ENCODE data around the gene ZNRF1.

ZNRF1 gene

DNA sequence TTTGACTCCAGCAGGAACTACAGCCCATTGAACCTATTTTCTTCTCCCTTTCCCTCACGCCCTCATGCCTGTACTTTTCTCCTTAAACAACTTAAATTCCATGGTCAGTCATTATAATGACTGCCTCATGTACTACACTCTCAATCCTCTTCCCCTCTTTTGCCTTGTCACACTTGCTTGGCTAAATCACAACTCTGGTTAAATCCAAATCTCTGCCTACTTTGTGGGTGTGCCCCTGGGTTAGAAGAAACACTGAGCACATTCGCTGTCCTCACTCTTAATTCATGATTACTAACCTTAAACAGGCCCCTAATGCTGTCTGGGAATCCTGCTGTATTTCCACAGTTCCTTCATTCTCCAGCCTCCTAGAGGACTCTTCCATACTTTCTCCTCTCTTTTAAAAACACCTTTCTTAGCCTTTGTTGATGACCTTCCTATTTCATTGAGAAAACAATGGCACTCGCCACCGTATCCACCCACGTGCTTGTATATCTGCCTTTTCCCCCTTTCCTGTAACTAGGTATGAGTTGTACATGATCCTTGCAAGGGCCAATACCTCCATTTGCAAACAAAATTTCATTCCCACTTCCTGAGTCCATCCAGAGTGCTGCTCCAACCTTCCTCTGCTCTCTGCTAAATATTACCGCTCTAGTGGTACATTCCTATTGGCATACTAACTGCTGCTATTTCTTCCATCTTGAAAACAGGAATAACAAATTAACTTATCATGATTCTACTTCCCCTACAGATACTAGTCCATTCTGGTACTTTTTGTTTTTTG, 28.9 kb downstream of the ZNRF1 start:
- Histone ChIP-seq H3K27me3 (replicated peaks in 2 of 5; ENCODE audit: control insufficient read depth in 4 of 5, insufficient read depth in 5 of 5, low read length in 4 of 5) (no peaks in the 10 kb centered on the region), H3K36me3 (ENCODE audit: control insufficient read depth in 4 of 4, insufficient read depth in 4 of 4, low read length in 3 of 4) (peaks cover 0 to 10% (median 5%) of the 10 kb centered on the region in 4 experiments), H3K4me3 (ENCODE audit: control insufficient read depth in 1 of 7, extremely low read depth in 1 of 7, insufficient read depth in 4 of 7, low read depth in 2 of 7, low read length in 6 of 7) (no peak overlapping the region), H3K27ac (ENCODE audit: insufficient read depth in 1 of 2, low read depth in 1 of 2, low read length in 2 of 2, poor library complexity in 1 of 2, severe bottlenecking in 2 of 2) (no peak overlapping the region), H3K9me3 (ENCODE audit: control extremely low read depth in 1 of 5, control insufficient read depth in 4 of 5, insufficient read depth in 2 of 5, low read depth in 1 of 5, low read length in 4 of 5) (peaks cover 0 to 2% (median 0%) of the 10 kb centered on the region in 5 experiments), H3K4me1 (ENCODE audit: control extremely low read depth in 1 of 4, control insufficient read depth in 4 of 4, insufficient read depth in 4 of 4, low read length in 3 of 4) (peaks cover 13 to 42% (median 32%) of the 10 kb centered on the region in 4 experiments)
- DNase-seq = no peak
- POLR2A ChIA-PET = no interaction called here
- CTCF ChIA-PET = interaction anchor here (0.7 to 3.2 kb wide), 6 partner anchors 8 to 83 kb away, joined by 3 to 20 read pairs (median 4); no protein-coding TSS in a partner anchor
- 81% methylated on average over 3 of the region's 6 CpGs for WGBS (ENCODE audit: insufficient coverage)

DNA sequence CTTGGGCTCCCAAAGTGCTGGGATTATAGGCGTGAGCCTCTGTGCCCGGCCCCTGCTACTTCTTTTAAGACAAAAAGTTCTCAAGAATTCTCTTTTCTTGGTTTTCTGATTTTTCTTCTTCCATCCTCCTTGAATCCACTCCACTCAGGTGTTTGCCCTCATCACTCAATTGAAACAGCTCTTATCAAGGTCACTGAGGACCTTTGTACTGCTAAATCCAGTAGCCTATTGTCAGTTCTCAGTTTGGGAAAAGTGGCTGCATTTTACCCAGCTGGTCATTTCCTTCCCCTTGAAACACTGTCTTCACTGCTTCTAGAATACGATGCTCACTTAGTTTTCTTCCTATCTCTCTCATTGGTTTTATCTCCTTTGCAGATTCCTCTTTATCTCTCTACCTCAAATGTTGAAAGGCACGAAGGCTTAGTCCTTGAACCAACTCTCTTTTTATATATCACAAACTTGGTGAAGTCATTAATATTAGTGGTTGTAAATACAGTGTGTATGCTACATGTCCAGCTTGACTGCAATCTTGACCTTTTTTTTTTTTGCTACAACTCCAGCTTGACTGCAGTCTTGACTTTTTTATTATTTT, 29.8 kb downstream of the ZNRF1 start:
- Histone ChIP-seq H3K4me1 (ENCODE audit: control extremely low read depth in 1 of 4, control insufficient read depth in 4 of 4, insufficient read depth in 4 of 4, low read length in 3 of 4) (peaks cover 16 to 40% (median 33%) of the 10 kb centered on the region in 4 experiments), H3K4me3 (ENCODE audit: control insufficient read depth in 1 of 7, extremely low read depth in 1 of 7, insufficient read depth in 4 of 7, low read depth in 2 of 7, low read length in 6 of 7) (no peak overlapping the region), H3K36me3 (ENCODE audit: control insufficient read depth in 4 of 4, insufficient read depth in 4 of 4, low read length in 3 of 4) (peaks cover 0 to 10% (median 3%) of the 10 kb centered on the region in 4 experiments), H3K27ac (ENCODE audit: insufficient read depth in 1 of 2, low read depth in 1 of 2, low read length in 2 of 2, poor library complexity in 1 of 2, severe bottlenecking in 2 of 2) (no peak overlapping the region), H3K9me3 (ENCODE audit: control extremely low read depth in 1 of 5, control insufficient read depth in 4 of 5, insufficient read depth in 2 of 5, low read depth in 1 of 5, low read length in 4 of 5) (peaks cover 0 to 2% (median 0%) of the 10 kb centered on the region in 5 experiments), H3K27me3 (replicated peaks in 2 of 5; ENCODE audit: control insufficient read depth in 4 of 5, insufficient read depth in 5 of 5, low read length in 4 of 5) (no peaks in the 10 kb centered on the region)
- ChIA-PET CTCF (interaction anchor here (1.1 to 1.8 kb wide), 5 partner anchors 10 to 82 kb away, joined by 3 to 6 read pairs (median 4); no protein-coding TSS in a partner anchor), POLR2A (no interaction called here)
- 73% methylated on average over 3 of the region's 4 CpGs for WGBS (ENCODE audit: insufficient coverage)
- DNase-seq = no peak

DNA sequence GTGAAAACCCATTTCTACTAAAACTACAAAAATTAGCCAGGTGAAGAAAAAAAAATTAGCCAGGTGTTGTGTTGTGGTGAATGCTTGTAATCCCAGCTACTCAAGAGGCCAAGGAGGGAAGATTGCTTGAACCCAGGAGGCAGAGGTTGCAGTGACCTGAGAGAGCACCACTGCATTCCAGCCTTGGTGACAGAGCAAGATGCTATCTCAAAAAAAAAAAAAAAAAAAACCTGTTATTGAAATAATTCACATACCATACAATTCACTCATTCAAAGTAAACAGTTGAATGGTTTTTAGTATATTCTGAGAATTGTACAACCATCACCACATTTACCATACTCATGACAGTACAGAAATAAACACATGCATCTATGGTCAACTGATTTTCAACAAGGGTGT, 31.0 kb downstream of the ZNRF1 start:
- DNase-seq = no peak
- Histone ChIP-seq H3K4me1 (ENCODE audit: control extremely low read depth in 1 of 4, control insufficient read depth in 4 of 4, insufficient read depth in 4 of 4, low read length in 3 of 4) (peaks cover 8 to 41% (median 30%) of the 10 kb centered on the region in 4 experiments), H3K36me3 (ENCODE audit: control insufficient read depth in 4 of 4, insufficient read depth in 4 of 4, low read length in 3 of 4) (peaks cover 0 to 10% (median 3%) of the 10 kb centered on the region in 4 experiments), H3K27me3 (replicated peaks in 2 of 5; ENCODE audit: control insufficient read depth in 4 of 5, insufficient read depth in 5 of 5, low read length in 4 of 5) (no peaks in the 10 kb centered on the region), H3K9me3 (ENCODE audit: control extremely low read depth in 1 of 5, control insufficient read depth in 4 of 5, insufficient read depth in 2 of 5, low read depth in 1 of 5, low read length in 4 of 5) (peaks cover 0 to 2% (median 0%) of the 10 kb centered on the region in 5 experiments), H3K27ac (ENCODE audit: insufficient read depth in 1 of 2, low read depth in 1 of 2, low read length in 2 of 2, poor library complexity in 1 of 2, severe bottlenecking in 2 of 2) (no peak overlapping the region), H3K4me3 (ENCODE audit: control insufficient read depth in 1 of 7, extremely low read depth in 1 of 7, insufficient read depth in 4 of 7, low read depth in 2 of 7, low read length in 6 of 7) (no peak overlapping the region)
- CTCF ChIA-PET = interaction anchor here (0.8 to 2.1 kb wide), 4 partner anchors 11 to 16 kb away, joined by 3 to 6 read pairs (median 4); no protein-coding TSS in a partner anchor
- POLR2A ChIA-PET = no interaction called here

DNA sequence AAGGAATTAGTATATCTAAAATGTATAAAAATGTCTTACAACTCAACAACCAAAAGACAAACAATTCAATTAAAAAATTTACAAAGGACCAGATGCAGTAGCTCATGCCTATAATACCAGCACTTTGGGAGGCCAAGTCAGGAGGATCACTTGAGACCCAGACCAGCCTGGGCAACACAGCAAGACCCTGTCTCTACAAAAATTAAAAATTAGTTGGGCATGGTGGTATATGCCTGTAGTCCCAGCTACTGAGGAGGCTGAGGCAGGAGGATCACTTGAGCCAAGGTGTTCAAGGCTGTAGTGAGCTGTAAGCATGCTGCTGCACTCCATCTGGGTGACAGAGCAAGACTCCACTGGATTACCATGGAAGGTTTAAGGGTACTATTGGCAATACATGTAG, 33.8 kb downstream of the ZNRF1 start:
- ChIA-PET CTCF (interaction anchor here (0.6 to 2.7 kb wide), 5 partner anchors 13 to 87 kb away, joined by 3 to 9 read pairs (median 3); no protein-coding TSS in a partner anchor), POLR2A (no interaction called here)
- Histone ChIP-seq H3K36me3 (ENCODE audit: control insufficient read depth in 4 of 4, insufficient read depth in 4 of 4, low read length in 3 of 4) (peaks cover 4 to 21% (median 9%) of the 10 kb centered on the region in 4 experiments), H3K27me3 (replicated peaks in 2 of 5; ENCODE audit: control insufficient read depth in 4 of 5, insufficient read depth in 5 of 5, low read length in 4 of 5) (no peaks in the 10 kb centered on the region), H3K4me3 (ENCODE audit: control insufficient read depth in 1 of 7, extremely low read depth in 1 of 7, insufficient read depth in 4 of 7, low read depth in 2 of 7, low read length in 6 of 7) (no peak overlapping the region), H3K4me1 (ENCODE audit: control extremely low read depth in 1 of 4, control insufficient read depth in 4 of 4, insufficient read depth in 4 of 4, low read length in 3 of 4) (peaks cover 3 to 33% (median 21%) of the 10 kb centered on the region in 4 experiments), H3K27ac (ENCODE audit: insufficient read depth in 1 of 2, low read depth in 1 of 2, low read length in 2 of 2, poor library complexity in 1 of 2, severe bottlenecking in 2 of 2) (no peak overlapping the region), H3K9me3 (ENCODE audit: control extremely low read depth in 1 of 5, control insufficient read depth in 4 of 5, insufficient read depth in 2 of 5, low read depth in 1 of 5, low read length in 4 of 5) (peaks cover 0 to 11% (median 0%) of the 10 kb centered on the region in 5 experiments)
- DNase-seq = no peak

DNA sequence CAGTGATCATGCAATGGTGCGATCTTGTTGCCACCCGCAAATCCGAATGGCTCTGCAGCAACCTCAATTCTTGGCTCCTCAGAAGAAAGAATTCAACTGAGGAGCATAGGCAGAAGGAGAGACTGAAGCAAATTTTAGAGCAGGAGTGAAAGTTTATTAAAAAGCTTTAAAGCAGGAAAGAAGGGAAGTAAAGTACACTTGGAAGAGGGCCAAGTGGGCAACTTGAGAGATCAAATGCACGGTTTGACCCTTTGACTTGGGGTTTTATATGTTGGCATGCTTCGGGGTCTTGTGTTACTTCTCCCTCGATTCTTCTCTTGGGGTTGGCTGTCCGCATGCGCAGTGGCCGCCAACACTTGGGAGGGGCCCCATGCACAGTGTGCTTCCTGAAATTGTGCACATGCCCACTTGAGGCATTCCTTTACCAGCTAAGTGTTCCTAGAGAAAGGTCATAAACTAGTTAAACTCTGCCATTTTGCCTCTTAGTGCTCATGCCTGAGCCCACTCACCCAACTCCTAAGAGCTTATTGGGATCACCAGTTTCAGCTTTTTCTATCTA, 36.7 kb downstream of the ZNRF1 start:
- DNase-seq = no peak
- Histone ChIP-seq H3K4me3 (ENCODE audit: control insufficient read depth in 1 of 7, extremely low read depth in 1 of 7, insufficient read depth in 4 of 7, low read depth in 2 of 7, low read length in 6 of 7) (no peak overlapping the region), H3K36me3 (ENCODE audit: control insufficient read depth in 4 of 4, insufficient read depth in 4 of 4, low read length in 3 of 4) (peaks cover 4 to 21% (median 14%) of the 10 kb centered on the region in 4 experiments), H3K27me3 (replicated peaks in 2 of 5; ENCODE audit: control insufficient read depth in 4 of 5, insufficient read depth in 5 of 5, low read length in 4 of 5) (no peaks in the 10 kb centered on the region), H3K27ac (ENCODE audit: insufficient read depth in 1 of 2, low read depth in 1 of 2, low read length in 2 of 2, poor library complexity in 1 of 2, severe bottlenecking in 2 of 2) (no peak overlapping the region), H3K4me1 (ENCODE audit: control extremely low read depth in 1 of 4, control insufficient read depth in 4 of 4, insufficient read depth in 4 of 4, low read length in 3 of 4) (peaks cover 6 to 44% (median 28%) of the 10 kb centered on the region in 4 experiments), H3K9me3 (ENCODE audit: control extremely low read depth in 1 of 5, control insufficient read depth in 4 of 5, insufficient read depth in 2 of 5, low read depth in 1 of 5, low read length in 4 of 5) (peaks cover 0 to 16% (median 6%) of the 10 kb centered on the region in 5 experiments)
- WGBS (ENCODE audit: insufficient coverage) = 94% methylated on average over 8 of the region's 9 CpGs
- ChIA-PET POLR2A (interaction anchor here (1.1 to 1.4 kb wide), 2 partner anchors 29 to 40 kb away, joined by 3 read pairs; no protein-coding TSS in a partner anchor), CTCF (interaction anchor here (1.0 to 2.7 kb wide), 6 partner anchors 9 to 61 kb away, joined by 3 to 9 read pairs (median 4); partner anchors contain the start of gene ZNRF1)

DNA sequence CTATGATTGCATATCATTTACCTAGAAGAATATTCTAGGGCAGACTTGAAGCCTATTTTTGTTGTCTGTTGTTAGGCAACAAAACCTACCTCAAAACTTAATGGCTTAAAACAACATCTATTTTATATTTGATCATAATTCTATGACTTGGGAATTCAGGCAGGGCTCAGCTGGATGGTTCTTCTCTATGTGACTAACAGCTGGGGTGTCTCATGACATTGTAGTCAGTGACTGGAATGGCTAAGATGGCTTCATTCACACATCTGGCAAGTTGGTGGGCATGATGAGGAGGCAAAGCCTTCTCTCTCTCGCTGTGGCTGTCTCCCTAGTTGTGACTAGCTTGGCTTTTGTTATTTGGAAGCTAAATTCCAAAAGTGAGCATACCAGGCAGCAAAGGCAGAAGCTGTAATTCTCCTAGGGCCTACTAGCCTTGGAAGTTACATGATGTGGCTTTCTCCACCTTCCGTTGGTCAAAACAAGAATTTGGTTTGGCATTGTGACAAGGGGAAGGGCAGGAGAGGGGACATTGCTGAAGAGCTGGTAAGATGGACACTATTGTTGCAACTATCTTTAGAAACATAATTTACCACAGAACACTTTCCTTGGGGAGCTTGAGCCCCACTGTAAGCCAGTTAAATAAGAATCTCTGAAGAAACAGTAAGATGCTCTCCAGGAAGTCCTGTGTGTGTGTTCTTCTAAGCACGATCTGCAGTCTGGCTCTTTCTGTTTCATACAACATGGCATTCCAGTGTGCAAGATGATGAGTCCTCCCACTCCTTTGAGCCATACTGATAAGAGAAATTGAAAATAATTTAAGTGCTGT, 39.4 kb downstream of the ZNRF1 start:
- POLR2A ChIA-PET = interaction anchor here (0.6 kb wide), 1 partner anchor 19 kb away, joined by 3 read pairs; no protein-coding TSS in a partner anchor
- Histone ChIP-seq H3K4me1 (ENCODE audit: control extremely low read depth in 1 of 4, control insufficient read depth in 4 of 4, insufficient read depth in 4 of 4, low read length in 3 of 4) (peaks cover 12 to 66% (median 46%) of the 10 kb centered on the region in 4 experiments), H3K27me3 (replicated peaks in 2 of 5; ENCODE audit: control insufficient read depth in 4 of 5, insufficient read depth in 5 of 5, low read length in 4 of 5) (no peaks in the 10 kb centered on the region), H3K9me3 (ENCODE audit: control extremely low read depth in 1 of 5, control insufficient read depth in 4 of 5, insufficient read depth in 2 of 5, low read depth in 1 of 5, low read length in 4 of 5) (peaks cover 0 to 16% (median 6%) of the 10 kb centered on the region in 5 experiments), H3K27ac (ENCODE audit: insufficient read depth in 1 of 2, low read depth in 1 of 2, low read length in 2 of 2, poor library complexity in 1 of 2, severe bottlenecking in 2 of 2) (peak overlapping the region; percentile 9 to 45), H3K36me3 (ENCODE audit: control insufficient read depth in 4 of 4, insufficient read depth in 4 of 4, low read length in 3 of 4) (peaks cover 4 to 20% (median 12%) of the 10 kb centered on the region in 4 experiments), H3K4me3 (ENCODE audit: control insufficient read depth in 1 of 7, extremely low read depth in 1 of 7, insufficient read depth in 4 of 7, low read depth in 2 of 7, low read length in 6 of 7) (peak overlapping the region in 1 of 7 experiments; percentile 4)
- DNase-seq = no peak
- 62% methylated on average over 2 of the region's 3 CpGs for WGBS (ENCODE audit: insufficient coverage)
- CTCF ChIA-PET = interaction anchor here (0.5 to 2.6 kb wide), 9 partner anchors 9 to 72 kb away, joined by 3 to 9 read pairs (median 4); no protein-coding TSS in a partner anchor
